NCI-H1436 (cell line): ENCODE results near the gene ASPHD2.
"Not testable (repeated sequence)": the region's sequence is repeated elsewhere in the genome, so short reads cannot be mapped to it uniquely, and the experiment has no call there.

ENCODE experiments used
- DNase-seq: peaks from one replicate; lab custom pipeline; 2025; lab: John Stamatoyannopoulos, UW

ASPHD2 gene, protein sequence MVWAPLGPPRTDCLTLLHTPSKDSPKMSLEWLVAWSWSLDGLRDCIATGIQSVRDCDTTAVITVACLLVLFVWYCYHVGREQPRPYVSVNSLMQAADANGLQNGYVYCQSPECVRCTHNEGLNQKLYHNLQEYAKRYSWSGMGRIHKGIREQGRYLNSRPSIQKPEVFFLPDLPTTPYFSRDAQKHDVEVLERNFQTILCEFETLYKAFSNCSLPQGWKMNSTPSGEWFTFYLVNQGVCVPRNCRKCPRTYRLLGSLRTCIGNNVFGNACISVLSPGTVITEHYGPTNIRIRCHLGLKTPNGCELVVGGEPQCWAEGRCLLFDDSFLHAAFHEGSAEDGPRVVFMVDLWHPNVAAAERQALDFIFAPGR

GRCh38 chr22:26428515-26429457 is at the start of gene ASPHD2:
ASPHD2 (plus strand) TSS chr22:26429260; CDS start chr22:26433616, 4,356 bp downstream.
- DNase-seq, result peak; percentile 72

- no peak for DNase-seq
Measured at GRCh38 chr22:26380072-26380830, 48.8 kb upstream of the ASPHD2 start.

GRCh38 chr22:26382782-26383181 is 46.3 kb upstream of the ASPHD2 start:
- DNase-seq, result no peak

GRCh38 chr22:26383968-26384556 is 45.0 kb upstream of the ASPHD2 start:
- no peak for DNase-seq

GRCh38 chr22:26385164-26385563 is 43.9 kb upstream of the ASPHD2 start:
- DNase-seq, result no peak

DNA sequence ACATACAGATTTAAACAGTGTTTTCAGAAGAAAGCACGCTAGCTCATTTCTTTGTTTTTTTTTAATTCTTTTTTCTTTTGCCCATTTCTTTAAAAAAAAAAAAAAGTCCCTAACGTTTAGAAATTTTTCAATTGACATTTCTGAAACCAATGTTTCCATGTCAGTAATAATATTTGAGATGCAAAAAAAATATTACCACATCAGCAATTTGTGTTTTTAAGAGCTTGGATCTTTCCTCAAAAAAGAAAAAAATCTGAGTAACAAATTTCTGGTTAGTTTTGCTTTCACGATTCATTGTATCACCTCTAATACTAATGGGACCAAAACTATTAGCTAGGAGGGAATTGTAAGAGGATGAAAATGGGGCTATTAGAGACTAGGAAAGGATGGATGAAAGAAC is 39.9 kb upstream of the ASPHD2 start:
- DNase-seq, result no peak

DNA sequence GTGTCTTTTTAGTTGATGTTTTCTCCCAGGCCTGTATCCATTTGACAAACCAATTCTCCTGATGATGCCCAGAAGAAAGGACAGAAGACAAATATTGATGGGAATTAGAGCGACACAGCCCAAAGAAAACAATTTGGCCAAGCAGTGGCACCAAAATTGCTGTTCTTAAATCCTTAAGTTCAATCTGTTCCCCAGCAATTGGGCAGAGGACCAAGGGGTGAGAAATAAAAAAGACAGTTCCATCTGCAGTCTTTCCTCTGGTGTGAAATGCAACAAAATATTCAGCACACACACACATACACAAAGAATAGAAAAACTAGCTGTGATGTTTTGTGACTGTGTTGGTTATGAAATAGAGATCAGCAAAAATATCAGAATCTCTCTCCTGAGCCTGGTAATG is 38.0 kb upstream of the ASPHD2 start:
- DNase-seq, result no peak

GRCh38 chr22:26391623-26392022 is 37.4 kb upstream of the ASPHD2 start:
- no peak for DNase-seq

- no peak for DNase-seq
Measured at GRCh38 chr22:26393929-26394328, 35.1 kb upstream of the ASPHD2 start.

DNA sequence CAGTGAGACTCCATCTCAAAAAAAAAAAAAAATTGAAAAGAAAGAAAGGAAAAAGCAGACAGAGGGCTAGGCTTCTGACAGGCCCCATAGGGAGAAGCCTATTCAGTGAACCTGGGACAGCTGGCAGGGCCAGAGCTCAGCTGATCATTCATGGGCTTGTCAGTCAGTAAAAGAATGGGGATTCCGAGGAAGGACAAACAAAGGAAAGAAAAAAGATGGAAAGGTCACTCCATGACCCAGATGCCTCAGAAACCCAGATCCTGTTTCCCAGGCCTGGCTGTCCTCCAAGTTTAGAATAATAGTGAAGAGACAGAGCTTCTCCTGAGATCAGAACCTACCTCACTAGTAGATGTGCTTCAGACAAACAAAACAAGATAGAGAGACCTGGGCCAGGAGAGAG is 34.3 kb upstream of the ASPHD2 start:
- no peak for DNase-seq

GRCh38 chr22:26395926-26396325 is 33.1 kb upstream of the ASPHD2 start:
- DNase-seq, result no peak

DNA sequence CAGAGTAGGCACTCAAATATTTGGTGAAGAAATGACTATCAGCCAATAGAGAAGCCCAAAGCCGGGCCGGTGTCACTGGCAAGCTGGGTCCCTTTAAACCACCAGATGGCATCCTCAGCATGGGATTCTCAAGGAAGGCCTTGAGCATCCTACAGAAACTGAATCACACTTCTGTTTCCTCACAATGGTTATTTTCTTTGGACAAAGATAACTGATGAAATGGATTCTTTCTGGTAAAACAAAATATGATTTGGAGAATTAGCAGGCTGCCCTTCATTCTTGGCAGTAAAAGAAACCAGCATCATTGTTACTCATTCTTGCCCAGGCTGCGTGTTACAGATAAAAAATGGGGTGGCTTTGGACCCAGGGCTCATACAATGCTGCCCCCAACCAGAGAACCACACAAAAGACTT is 30.3 kb upstream of the ASPHD2 start:
- DNase-seq, result peak; percentile 50

- DNase-seq, result no peak
Measured at GRCh38 chr22:26399289-26399688, 29.8 kb upstream of the ASPHD2 start.

- no peak for DNase-seq
Measured at GRCh38 chr22:26401726-26402125, 27.3 kb upstream of the ASPHD2 start.

DNA sequence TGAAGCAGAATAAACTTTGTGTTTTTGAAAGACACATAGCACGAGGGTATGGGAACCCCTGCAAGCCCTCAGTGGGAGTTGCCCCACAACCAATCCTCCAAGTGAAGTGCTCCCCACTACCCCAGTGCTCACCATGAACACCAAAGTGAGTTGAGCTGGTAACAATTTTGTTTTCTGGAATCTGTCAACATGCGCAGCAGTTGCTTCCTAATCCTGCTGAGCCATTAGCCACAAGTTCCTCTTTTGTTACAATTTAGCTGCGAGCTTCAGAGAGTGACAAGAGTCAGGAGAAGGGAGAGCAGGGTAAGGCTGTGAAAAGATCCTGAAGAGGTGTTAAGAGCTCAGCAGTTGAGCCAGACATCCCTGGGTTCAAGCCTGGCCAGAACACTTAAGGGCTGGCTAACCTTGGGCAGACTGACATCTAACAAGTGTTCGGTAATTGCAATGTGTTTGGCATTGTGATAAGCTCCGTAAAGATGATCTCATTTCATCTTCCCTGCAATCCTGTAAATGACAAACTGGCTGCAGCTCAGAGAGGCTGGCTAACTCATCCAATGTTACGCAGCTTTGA is 24.1 kb upstream of the ASPHD2 start:
- no peak for DNase-seq

DNA sequence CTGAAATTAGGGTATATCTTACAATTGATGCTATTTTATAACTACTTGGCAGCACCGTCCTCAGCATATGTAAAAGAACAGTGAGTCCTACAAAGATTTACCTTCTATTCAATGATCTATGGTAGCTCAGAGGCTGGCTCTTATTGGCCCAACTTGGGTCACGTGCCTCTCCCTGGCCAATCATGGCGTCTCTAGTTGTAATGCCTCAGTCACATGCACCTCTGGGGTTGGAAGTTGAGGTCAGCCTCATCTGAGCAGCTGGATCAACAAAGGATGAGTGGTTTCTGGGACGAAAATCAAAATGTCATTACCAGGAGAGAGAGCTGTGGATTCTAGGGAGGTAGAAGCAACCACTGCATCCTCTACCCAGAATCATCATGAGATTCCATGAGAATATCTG is 22.9 kb upstream of the ASPHD2 start:
- DNase-seq, result no peak

DNA sequence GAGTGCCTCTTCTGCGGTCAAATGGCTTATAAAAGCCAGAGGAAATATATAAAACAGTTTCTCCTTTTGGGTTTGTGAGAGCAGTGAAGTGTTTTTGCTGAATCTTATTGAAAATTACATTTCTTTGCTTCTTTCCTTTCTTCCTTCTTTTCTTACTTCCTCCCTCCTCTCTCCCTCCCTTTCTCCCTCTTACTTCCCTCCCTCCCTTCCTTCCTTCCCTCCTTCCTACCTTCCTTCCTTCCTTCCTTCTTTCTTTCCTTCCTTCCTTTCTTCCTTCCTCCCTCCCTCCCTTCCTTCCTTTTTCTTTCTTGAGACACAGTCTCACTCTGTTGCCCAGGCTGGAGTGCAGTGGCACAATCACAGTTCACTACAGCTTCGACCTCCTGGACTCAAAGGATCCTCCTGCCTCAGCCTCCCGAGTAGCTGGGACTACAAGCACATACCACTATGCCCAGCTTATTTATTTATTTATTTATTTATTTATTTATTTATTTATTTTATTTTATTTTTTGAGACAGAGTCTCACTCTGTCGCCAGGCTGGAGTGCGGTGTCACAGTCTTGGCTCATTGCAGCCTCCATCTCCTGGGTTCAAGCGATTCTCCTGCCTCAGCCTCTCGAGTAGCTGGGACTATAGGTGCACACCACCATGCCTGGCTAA is 20.4 kb upstream of the ASPHD2 start:
- not testable (repeated sequence) for DNase-seq

DNA sequence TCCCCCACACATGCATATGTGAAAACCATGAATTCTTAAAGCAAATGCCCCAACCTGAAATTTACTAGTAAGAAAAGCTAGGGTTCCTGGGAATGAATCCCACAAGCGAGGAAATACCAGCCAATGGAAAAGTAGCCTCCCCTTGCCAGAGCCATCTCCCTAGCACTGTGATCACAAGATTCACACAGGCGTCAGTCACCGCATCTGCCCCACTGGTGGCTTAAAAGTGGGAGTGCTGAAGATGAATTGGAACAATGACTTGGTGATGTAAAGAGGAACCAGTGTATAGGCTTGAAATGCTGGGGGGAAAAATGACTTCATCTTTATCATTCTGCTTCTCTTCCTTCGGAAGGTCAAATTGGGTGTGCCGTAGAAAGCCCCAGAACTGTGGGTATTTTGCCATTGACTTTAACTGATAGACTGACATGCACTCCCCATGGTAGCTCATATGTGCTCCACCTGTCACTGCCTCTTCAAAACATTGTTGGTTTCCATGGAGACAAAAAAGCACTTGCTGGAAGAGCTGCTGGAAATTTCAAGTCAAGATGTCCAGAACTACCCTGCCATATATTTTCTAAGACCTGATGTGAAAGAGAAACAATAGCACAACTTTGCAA is 19.2 kb upstream of the ASPHD2 start:
- DNase-seq, result peak; percentile 12

DNA sequence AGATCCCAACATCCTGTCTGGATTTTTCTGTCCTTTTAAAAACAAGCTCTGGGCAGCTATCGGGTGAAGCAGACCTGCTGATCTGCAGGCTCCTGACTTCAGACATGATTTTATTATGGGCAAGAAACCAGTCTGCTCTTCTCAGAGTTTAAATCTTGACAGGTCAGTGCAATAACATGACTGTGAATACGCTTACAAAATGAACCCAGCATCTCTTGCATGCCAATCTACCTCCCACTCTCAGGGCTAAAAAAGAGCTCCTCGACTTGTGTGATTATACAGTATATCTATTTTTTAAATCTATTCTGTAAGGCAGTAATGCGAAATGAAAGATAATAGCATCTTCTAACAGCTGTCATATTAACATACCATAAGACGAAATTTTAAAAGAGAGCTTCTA is 18.7 kb upstream of the ASPHD2 start:
- DNase-seq, result no peak

- no peak for DNase-seq
Measured at GRCh38 chr22:26414347-26414746, 14.7 kb upstream of the ASPHD2 start.

DNA sequence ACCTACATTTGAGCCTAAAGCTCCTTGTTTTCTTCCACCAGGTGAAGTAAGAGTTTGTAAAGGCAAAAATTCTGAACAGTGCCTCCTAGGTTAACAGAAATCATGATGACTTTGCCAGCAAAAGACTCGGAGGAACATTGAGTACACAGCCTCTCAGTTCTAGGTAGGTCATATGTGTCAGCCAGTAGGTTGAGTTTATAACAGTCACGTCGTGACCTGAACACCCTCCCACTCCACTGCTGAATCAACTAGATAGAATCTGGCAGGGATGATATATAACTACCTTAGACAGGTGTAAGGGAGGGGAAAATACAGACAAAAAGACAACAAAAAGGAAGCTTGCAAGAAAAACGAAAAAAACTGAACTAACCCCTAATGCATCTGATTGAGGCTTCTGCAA is 12.8 kb upstream of the ASPHD2 start:
- no peak for DNase-seq
